ENCODE results near the gene COL15A1. TPM values are rescaled to one million over a fixed set of nuclear protein-coding genes. Genes with fewer than 3 reads are reported as not detected.
"Not testable (repeated sequence)": the region's sequence is repeated elsewhere in the genome, so short reads cannot be mapped to it uniquely, and the experiment has no call there.

COL15A1 gene
- total RNA-seq, 1 donor from 2014 or later = 0.23 TPM

DNA sequence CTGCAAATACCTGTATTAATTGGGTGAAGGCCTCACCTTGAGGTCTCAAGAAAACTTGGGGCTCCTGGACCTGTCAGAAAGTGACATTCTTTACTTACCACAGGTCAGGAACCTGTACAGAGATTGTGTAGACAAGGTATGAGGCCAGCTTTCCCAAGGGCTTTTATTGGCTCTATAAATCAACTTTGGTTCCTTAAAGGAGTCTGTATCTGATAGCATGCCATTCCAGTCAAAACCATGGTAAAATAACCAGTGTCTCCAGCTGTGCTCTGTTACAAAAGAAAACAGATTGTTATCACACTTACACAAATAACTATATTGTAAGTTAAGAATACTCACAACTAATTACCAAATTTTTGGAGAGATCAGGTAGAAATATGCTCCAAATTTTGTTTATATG is 64.5 kb downstream of the COL15A1 start:
- no peak for DNase-seq (ENCODE audit: low spot score)
- no peak for ATAC-seq

DNA sequence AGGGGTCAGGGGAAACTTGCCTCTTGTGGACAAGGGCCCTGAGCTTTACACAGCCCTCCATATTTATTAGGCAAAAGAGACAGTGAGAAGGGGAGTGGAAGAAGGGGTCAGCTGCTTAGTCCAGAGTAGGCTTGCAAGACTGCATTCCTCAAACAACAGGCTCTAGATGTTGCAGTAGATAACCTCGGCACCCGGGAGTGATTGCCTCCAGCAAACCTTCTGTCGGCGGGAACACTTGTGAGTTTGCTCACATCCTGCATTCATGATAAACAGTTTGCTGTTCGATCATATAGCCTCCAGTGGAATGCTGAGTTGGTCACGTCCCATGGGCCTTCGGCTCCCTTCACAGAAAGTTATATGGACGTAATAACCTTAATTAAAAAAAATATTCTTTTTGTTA is 66.7 kb downstream of the COL15A1 start:
- DNase-seq (ENCODE audit: low spot score); ATAC-seq: not testable (repeated sequence)

DNA sequence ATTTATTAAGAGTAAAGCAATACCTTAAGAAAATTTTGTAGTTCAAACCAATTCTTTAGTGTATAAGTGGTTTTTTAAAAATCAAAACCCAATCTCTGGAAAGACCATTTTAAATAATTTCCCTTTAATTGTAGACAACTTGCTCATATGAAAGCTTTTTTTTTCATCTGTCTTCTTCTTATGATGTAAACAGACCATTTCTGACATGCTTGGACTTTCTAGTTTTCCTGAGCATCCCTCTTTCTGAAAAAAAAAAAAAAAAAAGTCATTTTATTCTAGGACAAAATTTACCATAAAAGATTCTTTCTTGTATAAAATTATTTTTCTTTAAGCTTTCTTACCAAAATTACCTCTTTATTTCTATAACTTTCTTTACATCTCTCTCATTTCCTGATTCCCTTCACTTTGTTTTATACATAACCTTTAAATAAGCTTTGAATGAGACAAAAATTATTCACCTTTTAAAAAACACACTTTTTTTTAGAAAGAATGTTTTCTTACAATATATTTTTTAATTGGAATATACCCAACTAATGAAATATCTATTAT is 67.5 kb downstream of the COL15A1 start:
- DNase-seq (ENCODE audit: low spot score) (no peak), ATAC-seq (no peak)

DNA sequence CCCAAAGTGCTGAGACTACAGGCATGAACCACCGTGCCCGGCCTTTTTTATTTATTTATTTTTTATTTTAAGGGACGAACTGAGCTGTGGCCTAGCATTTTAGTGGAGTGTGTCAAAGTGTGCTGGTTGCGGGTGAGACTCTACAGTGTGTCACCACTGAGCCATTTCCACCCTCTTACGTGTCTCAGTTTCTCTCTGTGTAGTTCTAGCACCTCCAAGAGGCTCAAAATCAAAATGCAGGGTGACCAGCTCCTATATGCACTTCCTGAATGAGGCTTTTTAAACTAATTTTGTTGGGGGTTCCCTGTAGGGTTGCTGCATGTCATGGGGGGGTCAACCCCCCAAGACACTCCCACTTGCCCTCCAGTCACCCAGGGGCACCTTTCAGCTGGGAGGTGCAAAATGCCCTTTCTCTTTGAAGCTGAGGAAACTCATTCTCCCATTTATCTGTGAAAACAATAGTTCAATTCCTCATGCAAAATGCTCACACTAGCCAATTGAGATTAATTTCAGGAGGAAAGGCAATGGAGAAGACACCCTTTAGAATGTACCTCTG is 69.3 kb downstream of the COL15A1 start:
- ATAC-seq = peak; percentile 62
- peak; percentile 24 for DNase-seq (ENCODE audit: low spot score)

DNA sequence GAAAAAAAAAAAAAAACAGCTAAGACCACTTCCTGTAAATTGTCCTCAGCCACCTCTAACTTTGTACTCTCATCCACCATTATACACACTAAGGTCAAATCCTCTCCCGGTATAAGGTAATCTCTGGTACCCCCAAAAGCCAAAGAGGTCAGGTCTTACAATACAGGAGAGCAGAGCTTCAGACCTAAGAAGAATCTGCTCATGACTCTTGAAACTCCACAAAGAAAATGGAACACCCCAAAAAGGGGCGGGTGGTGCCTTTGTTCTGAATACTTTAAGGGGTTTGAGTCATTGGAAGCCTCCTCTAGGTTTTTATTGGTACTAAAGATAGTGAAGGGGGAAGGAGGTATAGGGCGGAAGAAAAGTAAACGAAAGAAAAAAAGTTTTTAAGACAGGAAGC is 69.8 kb downstream of the COL15A1 start:
- ATAC-seq (no peak), DNase-seq (ENCODE audit: low spot score) (no peak)

DNA sequence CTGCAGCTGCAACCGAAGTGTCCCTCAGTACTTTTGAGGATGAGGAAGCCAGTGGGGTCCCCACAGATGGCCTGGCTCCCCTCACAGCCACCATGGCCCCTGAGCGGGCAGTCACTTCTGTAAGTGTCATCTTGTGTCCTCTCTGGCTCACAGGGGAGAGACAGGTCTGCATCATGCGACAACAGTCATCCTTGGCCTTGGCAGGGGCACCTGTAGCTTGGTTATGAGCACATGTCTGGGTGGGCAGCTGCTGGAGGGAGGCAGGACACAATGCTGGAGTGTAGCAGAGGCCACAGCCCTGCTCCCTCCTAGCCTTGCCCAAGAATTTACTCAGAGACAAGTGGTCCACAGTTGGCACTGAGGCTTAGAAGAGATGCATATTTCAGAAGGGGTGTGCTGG is 71.7 kb downstream of the COL15A1 start:
- no peak for ATAC-seq
- peak; percentile 29 for DNase-seq (ENCODE audit: low spot score)

DNA sequence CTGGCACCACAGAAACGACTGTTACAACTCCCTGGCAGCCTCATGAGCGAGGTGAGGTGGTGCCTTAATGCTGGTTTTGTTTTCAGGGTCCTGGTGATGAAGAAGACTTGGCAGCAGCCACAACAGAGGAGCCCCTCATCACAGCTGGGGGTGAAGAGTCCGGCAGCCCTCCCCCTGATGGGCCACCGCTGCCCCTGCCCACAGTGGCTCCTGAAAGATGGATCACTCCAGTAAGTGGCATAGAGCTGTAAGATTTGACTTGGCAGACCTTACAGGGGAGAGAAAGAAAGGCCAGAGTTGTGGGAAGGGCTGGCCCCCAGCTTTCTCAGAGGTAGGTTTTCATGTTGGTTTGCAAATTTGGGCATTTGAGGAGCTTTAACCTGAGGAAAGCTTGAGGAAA is 72.2 kb downstream of the COL15A1 start:
- DNase-seq (ENCODE audit: low spot score) (no peak), ATAC-seq (no peak)

DNA sequence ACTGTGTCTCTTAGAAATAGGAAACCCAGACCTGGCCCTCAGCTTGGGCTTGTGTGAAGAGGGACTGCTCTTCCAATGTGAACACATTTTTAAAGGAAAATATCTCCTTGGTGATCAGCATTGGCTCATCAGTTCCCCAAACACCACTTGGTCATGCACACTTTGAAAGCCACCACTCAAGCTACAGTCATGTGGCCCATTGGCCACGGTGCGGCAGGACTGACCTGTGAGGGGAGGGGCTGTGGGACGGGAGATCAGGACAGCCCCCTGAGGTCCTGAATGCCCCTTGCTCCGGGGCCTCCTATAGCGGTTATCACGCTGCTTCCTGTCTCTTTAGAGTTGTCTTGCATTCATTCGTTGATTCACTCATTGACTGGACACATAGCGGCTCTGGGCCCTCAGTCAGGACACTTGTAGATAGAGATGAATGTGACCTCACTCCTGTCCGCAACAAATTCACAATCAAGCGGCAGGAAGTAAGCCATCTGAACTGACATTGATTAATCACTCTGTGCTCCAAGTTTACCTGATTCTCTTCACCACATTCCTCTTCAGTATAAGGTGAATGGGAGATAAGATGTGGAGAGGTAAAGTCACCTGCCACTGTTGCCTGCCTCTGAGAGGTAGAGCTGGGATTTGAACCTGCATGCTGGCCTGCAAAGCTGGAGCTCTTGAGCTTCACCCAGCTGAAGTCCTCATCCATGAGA is 73.1 kb downstream of the COL15A1 start:
- no peak for ATAC-seq
- peak; percentile 23 for DNase-seq (ENCODE audit: low spot score)

DNA sequence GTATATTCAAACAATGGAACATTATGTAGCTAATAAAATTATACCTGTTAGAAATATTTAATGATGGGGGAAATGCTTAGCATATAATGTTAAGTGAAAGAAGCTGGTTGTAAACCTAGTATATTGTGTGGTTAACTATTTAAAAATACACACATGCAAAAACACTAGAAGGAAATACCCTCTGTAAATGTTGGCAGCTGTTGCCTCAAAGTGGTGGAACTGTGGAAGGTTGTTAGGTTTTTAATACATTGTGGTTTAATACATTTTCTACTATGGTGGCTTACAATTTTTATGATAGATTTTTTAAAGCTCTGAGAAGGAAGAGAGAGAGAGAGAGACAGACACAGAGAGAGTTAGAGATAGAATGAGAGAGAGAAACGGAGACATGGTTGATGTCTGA is 74.9 kb downstream of the COL15A1 start:
- ATAC-seq = no peak
- DNase-seq (ENCODE audit: low spot score) = no peak

DNA sequence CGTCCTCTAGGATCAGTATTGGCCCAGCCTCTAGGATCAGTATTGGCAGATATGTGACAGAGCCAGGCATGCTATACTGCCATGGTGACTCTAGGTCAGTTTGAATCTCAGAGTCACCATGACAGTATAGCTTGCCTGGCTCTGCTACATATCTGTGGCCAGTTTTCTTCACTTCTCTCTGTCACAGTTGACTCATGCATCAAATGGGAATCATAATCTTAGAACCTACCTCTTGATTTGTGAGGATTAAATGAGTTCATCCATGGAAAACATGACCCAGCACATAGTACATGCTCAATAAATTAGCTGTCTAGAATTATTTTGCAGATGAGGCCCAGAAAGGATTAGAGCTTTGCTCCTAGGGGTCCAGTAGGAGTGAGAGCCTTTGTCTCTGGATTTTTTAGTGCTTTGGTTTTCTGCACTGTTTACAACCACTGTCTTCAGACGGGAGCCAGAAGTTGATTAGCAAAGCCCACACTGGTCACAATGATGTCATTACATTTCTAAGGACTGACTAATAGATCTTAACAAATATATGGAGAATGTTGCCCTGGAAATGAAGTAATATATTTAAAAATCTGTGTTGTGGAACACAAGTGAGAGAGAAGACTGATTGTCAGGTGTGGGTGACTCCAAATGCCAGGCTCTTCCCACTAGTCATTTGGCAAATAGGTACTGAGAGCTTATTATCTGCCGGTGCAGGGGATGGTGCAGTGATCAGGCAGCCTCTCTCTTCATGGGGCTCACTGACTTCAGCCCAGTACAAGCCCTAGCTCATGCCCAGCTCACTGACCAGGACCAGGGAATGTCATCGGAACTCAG is 76.0 kb downstream of the COL15A1 start:
- ATAC-seq = no peak
- no peak for DNase-seq (ENCODE audit: low spot score)

DNA sequence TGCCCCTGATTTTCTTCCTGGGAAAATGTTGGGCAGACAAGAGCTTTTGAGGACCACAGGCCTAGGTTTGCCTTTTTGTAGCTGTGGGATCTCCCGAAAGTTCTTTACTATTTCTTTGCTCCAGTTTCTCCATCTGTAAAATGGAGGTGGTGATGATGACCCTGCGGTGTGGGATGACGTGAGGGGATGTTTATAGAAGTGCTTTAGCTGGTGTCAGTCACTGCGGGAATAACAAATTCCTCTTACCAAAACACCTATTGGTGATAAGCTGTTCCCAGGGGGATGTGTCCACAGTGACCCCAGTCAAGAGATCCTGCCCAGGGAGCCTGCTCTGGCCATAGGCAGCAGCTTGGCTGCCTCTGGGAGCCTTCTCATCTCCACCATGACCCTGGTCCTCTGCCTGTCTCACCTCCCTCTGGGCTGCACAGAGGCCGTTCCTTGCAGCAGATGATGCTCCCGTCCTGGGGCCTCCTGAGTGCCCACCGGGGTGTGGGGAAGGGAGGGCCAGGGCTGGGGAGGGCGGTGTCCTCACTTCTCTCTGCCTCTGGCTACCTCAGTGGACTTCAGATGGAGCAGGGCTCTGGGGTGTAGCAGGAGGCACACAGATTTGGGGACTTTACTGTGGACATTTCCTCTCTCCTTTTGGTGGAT is 77.2 kb downstream of the COL15A1 start:
- ATAC-seq (no peak), DNase-seq (ENCODE audit: low spot score) (no peak)

DNA sequence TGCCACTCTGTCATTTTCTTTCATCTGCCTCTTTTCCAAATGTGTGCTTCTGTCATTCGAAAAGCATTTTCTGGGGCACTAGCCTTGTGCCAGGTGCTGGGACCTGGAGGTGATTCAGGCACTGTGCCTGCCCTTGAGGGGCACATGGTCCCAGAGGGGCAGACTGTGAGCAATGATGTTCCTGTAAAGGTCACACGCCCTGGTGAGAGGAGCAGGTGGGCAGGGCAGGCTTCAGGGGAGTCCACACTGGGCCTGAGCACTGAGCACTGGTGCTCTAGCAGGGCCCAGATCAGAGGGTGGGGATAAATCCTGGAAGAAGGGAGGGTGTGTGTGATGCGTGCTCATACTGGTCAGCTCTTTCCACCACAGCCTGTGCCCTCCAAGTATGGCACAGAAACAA is 77.8 kb downstream of the COL15A1 start:
- ATAC-seq (no peak), DNase-seq (ENCODE audit: low spot score) (no peak)

DNA sequence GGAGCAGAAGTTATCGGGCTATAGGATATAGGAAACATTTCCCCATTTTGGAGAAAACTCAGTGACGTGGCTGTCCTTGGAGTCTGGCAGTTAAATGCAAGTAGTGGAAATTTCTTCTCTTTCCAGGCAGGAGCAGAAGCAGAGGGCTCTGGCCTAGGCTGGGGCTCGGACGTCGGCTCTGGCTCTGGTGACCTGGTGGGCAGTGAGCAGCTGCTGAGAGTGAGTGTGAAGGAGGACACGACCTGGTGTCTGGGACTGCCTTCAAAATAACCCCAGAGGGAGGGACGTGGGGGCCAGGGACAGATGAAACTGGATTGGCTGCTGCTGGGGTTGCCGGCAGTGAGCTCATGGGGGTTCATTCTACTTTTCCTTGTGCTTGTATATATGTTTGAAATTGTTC is 79.5 kb downstream of the COL15A1 start:
- ATAC-seq (no peak), DNase-seq (ENCODE audit: low spot score) (no peak)

DNA sequence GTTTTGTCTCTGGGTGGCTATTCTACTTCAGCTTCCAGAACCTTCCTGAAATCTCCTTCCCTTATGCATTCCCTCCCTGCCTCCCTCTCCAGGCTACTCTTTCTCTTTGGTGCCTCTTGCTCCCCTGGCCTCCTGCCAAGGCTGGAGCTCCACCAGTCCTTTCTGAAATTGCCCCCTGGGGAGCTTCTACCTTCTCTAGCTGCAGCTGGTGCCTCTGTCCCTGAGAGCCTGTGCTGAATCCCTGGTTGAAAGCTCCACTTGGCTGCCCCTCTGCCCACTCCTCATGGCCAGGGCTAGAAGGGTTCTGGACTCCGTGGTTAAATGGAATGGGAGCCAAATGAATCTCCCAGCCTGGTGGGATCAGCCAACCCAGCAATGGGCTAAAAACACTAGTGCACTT is 80.1 kb downstream of the COL15A1 start:
- no peak for DNase-seq (ENCODE audit: low spot score)
- ATAC-seq = no peak

DNA sequence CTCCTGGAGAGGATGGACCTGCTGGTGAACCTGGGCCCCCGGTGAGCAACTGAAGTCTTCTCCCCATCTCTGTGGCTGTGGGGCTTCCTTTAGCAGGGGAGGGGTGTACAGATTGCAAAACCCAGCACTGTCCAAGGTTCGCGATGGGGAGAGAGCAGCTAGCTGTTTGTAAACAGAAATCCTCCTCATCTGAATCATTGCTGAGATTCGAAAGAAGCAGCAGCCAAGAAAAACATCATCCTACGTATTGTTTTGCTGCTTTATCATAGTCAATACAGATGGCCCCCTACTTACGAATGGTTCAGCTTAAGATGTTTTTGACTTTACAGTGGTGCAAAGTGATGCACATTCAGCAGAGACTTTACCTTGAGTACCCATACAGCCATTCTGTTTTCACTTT is 81.3 kb downstream of the COL15A1 start:
- DNase-seq (ENCODE audit: low spot score) = no peak
- no peak for ATAC-seq

DNA sequence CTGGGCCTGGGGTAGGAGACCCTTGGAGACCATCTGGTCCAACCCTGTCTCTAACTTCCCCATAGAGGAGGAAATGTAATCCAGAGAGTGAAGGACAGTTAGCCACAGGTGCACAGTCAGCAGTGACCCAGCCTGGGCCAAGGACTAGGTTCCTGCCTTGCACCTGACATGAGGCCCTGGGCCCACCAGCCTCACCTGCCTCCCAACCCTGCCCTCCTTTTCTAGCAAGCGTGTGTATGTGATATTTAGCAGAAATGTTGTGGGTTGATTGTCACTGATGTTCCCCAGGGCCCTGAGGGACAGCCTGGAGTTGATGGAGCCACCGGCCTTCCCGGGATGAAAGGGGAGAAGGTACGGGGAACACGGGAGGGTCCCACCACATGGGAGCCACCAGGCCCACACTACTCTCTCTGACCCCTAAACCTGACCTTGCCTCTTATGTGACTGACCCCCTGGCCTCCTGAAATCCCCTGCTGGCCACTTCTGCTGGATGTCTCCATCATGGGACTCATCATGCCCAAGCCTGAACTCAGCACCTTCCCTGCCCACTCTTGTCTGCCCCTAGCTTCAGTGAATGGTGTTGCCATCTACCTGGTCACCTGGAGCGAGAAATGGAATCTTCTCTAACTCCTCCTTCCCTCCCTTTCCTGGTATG is 82.0 kb downstream of the COL15A1 start:
- no peak for ATAC-seq
- DNase-seq (ENCODE audit: low spot score) = no peak

DNA sequence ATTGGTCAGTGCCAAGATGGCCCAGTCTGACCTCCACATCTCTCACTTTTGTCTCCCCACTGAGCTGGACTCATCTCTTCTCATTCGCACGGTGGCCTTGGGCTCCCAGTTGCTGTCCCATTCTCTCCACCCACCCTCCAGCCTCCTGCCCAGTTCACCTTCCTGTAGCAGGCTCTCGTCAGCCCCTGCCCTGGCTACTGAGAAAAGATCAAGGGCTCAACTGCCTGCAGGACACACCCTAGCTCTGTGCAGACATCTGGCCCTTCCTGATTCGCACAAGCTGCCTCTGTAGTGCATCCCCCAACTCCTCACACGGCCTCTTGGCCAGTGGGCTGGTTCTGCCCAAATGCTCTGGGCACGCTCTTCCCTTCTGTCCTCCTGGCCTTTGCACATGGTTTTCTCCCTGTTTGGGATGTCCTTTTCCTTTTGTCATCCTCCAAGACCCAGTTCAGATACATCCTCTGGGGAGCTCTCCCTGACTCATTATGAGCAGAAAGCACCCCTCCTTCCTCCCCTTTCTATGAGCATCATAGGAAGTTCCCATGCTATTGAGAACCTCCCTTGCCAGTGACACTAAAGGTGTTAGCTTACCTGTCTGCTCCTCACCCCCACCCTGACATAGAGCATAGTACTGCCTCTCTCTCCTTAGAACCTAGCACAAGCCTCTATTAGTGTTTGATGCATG is 82.7 kb downstream of the COL15A1 start:
- DNase-seq (ENCODE audit: low spot score) = no peak
- no peak for ATAC-seq

DNA sequence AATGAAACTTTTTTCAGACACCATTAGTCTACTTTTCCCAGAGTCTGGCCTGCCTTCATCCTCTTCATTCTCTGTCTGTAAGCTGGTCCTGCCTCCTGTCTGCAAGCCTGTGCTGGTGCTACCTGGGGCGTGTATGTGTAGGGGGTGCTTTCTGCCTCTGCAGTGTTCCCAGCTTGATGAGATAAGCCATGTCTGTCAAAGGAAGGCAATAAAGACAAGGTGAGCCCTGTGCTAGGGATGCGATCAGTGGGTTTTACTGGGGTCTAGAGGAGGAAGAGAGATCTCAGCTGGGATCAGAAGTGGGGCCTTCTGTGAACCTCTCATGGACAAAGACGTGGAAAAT is 83.2 kb downstream of the COL15A1 start:
- ATAC-seq (no peak), DNase-seq (ENCODE audit: low spot score) (no peak)

DNA sequence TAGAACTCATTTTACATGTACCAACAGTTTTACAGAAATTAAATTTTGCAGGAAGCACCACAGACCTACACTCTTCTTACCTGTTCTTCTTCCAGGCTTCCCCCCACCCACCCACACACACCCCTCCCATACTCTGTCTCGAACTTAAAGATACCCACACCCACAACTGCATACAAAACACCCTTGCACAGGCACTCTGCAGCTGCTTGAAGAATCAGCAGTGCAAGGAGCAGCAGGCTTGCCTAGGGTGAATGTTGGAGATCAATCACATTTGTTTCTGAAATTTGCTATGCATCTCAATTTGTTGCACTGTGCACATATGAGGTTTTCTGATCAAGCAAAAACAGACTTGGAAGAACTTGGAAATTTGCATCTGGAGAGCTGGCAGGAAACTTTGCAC is 83.7 kb downstream of the COL15A1 start:
- ATAC-seq = no peak

DNA sequence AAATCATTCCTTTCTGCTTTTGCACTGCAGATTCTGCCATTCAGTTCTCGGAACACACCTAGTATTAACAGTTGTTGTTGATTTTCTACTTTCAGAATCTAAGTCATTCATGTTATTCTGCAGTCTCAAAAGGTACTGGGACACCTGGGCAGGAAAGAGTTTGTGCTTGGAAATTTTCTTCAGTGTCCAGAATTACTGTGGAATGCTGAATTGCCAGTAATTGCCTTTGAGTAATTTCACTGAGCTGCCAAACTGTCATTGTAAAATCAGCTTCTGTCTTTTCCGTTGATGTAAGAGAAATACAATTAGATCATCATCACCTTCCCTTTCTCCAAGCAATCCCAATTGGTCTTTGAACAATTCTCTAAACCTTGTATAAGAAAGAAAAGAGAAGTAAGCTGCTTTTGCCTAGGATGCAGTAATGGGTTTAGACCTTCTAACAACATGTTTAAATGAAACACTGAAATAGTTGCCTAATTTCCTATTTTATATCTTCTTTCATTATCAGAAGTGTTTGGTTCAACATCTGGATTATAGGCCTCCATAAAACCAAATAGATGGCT is 85.5 kb downstream of the COL15A1 start:
- ATAC-seq = no peak

More for the DNA sequence above, 83.7 kb downstream of the COL15A1 start:
- DNase-seq (ENCODE audit: low spot score) = no peak

More for the DNA sequence above, 85.5 kb downstream of the COL15A1 start:
- DNase-seq (ENCODE audit: low spot score) = no peak
